GM19397 (cell line): ENCODE results near the gene FNBP1L.
"Not testable (repeated sequence)": the region's sequence is repeated elsewhere in the genome, so short reads cannot be mapped to it uniquely, and the experiment has no call there.

Source experiments
- ATAC-seq: cut with Tn5 transposase; IDR thresholded peaks from one replicate; pipeline ENCODE4 v1.9.1; 2021; ENCODE audit warnings: mild to moderate bottlenecking, moderate library complexity; ENCODE audit not compliant: unreplicated experiment

FNBP1L gene

DNA sequence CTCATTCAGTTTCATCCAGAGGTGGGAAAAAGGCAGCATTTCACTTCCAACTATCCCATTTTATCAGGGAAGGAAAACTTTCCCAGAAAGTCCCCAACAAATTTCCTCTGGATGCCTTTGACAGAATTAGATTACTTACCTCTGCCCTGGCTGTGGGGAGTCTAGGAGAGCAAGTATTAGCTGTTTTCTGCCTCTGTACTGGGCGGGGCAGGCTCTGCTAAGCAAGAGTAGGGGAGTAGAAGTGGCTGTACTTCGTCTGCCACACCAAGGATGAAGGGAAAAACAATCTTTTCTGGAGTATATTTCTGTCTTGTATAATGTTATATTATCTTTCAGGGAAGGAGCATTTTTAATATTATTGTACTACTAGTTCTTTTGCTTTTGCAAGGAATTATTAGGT, 78.5 kb downstream of the FNBP1L start:
- no peak for ATAC-seq

DNA sequence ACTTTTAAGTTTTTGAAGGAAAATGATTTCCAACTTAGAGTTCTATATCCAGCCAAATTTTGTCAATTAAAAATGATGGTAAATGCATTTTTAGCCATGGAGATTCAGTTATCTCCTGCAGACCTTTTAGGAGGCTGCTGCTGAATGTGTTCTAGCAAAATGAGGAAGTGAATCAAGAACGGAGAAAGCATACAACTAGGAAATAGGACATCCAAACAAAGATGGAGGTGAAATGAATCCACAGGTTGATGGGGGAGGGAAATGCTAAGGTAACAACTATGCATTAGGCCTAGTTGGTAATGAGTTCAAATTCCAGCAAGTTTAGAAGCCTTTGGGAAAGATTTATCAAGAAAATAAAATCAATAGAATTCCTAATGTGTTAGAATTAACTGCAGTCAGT, 80.5 kb downstream of the FNBP1L start:
- no peak for ATAC-seq

DNA sequence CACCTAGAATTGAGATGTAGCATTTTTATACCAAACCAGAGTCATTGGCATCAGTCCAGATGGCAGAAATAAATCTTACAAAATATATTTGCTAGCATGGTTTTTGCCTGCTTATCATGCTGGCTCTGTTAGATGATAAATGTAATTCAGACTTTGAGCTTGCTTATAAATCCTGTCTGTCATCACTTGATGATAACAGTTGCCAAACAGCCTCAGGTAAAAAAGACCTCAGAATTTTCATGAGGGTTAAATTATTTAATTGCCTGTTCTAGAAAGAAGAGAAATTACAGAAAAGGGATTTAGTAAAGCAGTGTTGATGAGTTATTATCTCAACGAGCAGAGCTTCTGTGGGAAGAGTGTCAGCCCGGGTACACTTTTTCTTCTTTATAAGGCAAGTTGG, 83.3 kb downstream of the FNBP1L start:
- ATAC-seq, result no peak

DNA sequence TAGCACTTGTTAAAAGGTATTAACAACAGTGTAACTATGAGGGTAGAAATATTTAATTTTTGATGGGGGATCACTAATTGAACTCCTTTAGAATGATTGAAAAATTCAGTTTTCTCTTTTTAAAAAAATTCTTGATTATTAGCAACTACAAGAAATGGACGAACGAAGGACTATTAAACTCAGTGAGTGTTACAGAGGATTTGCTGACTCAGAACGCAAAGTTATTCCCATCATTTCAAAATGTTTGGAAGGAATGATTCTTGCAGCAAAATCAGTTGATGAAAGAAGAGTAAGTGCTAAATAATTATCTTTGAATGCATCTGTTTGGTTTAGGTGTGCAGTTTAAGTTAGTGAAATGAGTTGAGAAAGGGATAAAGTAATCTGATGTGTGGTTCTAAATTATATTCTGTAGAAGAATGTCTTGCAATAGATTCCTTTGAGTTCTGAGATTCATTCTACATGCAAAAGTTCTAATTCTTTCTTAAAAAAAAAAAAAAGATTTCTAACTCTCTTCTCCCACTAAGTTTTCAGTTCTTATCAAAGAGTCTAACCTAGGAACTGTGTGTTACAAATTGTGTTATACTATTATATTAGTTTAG, 85.0 kb downstream of the FNBP1L start:
- no peak for ATAC-seq

DNA sequence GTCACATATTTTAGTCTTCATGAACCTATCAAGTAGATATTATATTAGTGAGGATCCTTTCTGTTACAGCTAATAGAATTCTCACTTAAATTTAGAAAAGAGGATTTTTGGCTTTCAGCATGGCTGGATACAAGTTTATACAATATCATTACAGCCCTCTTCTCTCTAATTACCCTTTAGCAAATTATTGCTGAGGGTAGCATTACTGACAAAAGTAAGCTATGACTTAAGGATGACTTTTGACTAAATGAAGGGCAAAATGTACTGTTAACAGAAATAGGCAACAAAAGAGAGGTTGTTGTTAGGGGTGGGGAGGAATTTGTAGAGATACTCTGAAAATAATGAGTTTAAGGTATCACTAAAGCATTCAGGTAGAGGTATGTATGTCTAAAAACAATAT, 85.8 kb downstream of the FNBP1L start:
- no peak for ATAC-seq

DNA sequence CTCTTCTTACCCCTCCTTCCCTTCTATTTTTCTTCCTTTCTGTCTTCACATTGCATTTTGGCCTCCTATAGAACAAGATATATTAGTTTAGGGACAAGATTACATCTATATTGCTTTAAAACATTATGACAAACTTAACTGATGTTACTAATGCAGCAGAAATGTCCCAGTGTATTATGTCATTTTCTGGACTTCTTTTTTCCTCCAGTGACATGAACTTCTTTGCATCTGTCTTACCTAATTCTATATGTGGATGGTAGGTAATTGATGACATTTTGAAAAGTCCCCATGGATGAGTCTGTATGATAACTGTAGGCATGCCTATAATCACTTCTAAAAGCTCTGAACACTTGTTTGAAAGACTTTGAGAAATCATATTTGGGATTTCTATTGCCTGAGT, 89.5 kb downstream of the FNBP1L start:
- no peak for ATAC-seq

DNA sequence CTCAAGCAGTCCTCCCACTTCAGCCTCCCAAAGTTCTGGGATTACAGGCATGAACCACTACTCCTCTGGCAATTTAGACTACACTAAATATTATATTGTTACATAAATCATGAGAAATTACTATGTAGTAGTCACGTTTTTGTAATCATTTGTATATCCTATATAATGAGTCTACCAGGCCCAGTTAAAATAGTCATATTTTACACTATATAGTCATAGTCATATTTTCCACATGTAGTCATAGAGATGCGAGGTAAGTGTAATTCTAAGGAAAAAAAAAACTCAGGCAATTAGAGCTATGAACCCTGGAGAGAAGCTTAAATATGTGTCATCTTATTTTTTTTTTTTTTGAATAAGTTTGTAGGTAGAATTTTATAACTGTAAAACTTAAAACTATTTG, 90.0 kb downstream of the FNBP1L start:
- no peak for ATAC-seq

DNA sequence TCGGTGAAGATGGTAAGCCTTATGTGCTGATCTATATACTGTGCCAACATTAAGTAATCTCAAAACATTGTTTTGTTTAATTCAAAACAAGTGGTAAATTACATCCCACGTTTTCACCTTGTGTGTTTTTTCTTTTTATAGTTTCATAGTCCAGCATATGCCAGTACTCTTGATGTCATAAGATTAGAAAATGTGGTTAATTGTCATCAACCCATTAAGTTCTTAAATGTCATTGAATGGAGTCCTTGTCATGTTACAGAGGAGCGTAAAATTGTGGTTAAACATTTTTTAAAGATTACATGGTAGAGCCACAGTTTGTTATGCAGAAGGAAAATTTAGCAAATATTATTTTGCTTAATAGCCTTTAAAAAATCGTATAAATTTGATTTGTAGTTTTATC, 93.1 kb downstream of the FNBP1L start:
- no peak for ATAC-seq

DNA sequence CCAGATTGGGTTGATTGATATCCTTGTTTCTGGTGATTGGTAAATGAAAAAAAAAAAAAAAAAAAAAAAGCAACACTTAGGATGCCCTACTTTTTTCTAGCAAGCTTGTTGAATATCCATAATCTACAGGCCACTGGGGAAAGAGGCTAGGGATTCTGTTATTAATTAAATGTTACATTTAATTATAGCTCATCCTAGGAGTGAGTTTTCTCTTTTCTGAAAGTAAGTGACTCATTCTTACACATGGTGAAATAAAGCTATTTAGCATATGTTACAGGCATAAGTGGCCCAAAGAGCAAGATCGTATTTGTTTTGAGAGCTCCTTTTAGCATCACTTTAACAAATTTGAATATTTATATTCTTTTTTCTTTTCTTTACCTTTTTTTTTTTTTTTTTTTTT, 94.5 kb downstream of the FNBP1L start:
- no peak for ATAC-seq

DNA sequence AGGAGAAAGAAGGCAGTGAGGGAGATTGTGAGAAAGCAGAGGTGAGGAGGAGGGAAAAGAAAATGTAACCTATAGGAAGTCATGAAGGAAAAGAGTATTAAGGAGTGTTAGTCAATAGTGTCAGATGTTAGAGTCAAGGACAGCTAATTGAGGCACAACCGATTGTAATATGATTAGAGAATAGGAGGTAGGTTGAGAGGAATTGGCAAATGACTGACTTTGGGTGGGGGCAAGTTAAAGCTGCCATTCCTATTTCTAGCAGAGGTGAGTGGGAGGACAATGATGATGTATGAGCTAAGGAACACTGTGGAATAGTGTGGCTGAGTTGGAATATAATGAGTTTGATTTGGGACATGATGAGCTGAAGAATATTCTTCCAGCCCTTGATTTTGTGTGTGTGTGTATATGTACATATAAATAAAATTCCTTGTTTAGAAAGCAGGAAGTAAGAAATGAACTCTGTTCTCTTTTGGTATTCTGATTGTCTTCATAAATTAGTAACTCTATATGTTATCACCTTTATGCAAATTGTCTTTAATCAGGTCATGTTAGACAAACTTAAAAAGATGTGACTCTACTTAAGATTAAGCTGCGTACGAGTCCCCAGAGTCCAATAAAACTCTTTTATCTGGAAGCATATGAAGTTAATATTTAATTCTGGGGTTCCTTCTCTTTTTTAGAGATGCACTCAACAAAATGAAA, 98.4 kb downstream of the FNBP1L start:
- ATAC-seq, result no peak

DNA sequence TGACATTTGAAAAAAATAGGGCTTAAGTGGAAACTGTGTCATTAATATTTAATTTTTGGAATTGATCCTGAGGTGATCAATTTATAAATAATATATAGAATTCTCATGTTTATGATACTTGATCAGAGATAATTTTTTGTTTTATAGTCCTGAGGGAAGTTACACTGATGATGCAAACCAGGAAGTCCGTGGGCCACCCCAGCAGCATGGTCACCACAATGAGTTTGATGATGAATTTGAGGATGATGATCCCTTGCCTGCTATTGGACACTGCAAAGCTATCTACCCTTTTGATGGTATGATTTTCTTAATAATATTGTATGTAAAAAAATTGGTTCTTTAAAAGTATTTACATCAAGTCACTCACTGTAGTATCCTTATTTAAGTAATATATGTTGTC, 101.2 kb downstream of the FNBP1L start:
- no peak for ATAC-seq

DNA sequence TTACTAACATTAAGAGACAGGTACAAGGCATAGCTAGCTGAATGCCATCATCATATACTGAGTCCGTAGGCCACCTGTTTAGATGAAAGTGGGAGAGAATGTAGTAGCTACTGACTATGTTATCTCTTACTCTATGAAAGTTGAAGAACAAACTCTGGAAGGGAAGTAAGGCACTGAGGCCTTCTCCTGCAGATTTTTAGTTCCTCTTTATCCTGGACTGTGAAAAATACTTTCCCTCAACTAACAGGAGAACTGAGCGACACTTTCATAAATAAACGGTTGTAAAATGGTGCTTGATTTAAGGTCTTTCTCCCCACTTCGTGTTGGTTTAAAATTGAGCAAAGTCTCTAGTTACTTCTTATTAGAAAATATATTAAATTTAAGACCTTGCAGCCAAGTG, 101.9 kb downstream of the FNBP1L start:
- no peak for ATAC-seq

DNA sequence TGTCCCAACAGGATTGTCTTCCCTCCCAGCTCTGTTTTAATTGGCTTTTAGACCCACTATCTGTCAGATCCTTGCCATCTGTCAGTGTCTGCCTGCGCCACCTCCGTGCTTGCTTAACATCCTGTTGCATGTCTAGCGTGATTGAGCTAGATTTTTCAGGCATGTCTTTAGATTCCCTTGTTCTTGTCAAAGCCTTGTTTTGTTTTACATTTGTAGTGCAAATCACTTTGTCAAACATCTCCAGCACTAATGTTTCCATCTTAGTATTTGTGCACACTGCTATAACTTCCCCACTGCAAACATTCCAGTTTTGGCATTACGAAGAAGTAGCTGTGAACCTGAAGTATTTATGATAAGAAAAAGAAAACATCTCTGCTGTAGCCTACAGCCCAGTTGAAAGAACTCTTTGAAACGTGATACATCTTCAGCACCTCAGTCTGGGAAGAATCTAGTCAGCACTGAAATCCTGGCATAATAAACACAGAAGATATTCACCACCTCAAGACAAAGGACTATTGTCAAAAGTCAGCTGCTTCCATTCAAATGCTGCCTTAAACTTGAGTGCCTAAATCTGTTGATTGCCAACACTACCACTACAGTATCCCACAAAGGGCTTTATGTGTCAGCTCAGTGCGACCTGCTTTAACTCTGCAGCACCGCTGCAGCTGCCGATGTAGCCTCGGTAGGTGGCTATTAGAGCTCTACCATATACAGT, 105.0 kb downstream of the FNBP1L start:
- ATAC-seq, result no peak

DNA sequence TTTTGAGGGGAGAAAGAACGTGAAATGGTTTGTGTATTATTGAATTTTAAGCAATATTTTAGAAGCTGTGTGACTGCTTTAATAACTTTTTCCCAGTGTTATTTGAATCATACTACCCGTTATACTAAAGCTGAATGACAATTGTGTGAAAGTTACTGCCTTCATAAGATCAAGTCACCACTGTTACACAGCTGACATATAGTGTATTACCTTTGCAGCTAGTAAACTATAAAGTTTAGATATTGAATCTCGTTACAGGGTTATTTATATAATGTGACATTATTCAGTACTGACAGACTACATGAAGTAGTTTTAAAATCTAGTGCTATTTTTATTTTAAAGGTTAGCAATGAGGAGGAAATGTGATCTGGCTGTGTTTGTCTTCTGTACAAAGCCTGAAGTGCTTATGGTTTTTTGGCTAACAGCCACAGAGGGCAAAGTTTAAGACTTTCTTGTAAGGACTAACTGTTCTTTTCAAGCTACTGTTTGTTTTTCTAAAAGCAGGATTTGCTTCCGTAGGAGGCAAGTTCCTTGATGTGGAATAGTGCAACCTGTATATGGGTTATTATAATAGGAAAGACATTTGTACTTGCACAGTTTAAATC, 106.1 kb downstream of the FNBP1L start:
- not testable (repeated sequence) for ATAC-seq

DNA sequence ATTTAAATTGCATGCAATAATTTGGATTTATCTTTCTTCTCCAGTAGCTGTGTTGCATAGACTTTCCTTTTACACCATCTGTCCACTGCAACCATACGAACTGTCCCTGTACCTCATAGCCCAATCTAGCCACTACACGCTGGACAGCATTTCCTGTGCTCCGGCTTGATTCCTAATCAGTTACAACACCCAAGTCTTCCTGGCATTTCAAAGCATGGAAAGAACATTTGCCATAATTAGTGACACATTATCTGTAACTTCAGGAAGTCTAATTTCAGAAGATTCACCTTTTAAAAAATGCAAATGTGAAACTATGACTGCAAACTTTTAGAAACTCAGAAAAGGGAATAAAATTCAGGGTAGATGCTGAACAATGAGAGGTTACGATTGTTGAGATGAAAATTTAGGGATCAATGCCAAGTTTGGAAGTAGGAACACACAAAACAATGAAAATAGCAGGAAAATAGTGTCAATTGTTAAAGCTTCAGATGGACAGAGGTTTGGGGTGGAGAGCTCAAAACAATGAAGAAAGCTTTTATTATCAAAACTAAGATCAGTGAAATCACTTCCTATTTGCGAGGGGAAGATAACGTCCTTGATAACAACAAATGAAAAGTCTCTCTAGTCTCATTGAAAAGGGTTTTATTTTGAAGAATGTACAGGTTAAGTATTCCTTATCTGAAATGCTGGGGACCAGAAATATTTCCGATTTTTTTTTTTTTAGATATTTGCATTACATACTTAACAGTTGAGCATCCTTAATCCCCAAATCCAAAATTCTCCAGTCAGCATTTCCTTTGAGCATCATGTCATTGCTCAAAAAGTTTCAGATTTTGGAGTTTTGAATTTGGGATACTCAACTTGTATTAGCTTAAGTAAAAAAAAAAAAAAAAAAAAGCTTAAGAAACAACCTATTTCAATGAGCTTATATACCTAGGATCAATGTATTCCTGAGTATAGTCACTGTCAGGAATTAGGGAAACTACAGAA, 107.3 kb downstream of the FNBP1L start:
- no peak for ATAC-seq

DNA sequence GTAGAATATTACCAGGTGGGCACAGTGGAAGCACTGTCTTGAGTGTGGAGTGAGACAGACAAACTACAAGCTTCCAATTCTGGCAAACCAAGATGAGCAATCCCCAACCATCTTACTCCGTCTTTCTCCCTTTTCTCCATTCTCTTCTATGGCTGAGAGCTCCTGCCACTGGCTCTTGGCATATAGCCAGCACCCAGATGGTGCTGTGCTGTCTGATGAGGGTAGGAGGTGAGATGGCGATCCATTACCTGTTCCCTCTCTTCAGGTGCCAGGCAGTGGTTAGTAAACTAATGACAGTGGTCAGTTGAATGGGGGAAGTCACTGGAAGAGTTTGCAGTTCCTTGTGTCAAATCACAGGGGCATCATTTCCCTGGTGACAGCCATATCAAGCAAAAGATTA, 108.4 kb downstream of the FNBP1L start:
- no peak for ATAC-seq

DNA sequence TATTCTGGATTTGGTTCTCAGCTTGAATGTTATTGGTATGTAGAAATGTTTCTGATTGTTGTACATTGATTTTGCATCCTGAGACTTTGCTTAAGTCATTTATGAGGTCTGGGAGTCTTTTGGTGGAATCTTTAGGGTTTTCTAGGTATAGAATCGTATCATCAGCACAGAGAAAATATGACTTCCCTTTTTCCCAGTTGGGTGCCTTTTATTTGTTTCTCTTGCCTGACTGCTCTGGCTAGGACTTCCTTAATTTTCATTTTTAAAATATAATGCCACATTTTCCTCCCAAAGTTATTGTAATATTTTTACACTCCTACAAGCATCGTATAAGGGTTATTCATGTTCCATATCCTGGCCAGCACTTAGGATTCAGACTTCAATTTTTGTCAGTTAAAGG, 111.1 kb downstream of the FNBP1L start:
- ATAC-seq, result no peak

DNA sequence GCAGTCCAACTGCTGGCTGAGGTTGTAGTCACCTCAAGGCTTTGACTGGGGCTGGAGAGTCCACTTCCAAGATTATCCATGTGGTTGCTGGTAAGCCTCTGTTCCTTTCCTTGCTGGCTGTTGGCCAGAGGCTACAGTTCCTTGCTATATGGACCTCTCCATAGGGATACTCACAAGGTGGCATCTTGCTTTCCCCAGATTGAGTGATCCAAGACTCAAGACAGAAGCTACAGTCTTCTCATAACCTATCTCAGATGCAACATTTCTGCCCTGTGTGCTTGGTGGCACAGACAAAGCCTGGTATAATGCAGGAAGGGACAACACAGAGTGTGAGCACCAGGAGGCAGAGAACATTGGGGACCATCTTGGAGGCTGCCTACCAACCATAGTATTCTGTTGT, 111.8 kb downstream of the FNBP1L start:
- no peak for ATAC-seq

DNA sequence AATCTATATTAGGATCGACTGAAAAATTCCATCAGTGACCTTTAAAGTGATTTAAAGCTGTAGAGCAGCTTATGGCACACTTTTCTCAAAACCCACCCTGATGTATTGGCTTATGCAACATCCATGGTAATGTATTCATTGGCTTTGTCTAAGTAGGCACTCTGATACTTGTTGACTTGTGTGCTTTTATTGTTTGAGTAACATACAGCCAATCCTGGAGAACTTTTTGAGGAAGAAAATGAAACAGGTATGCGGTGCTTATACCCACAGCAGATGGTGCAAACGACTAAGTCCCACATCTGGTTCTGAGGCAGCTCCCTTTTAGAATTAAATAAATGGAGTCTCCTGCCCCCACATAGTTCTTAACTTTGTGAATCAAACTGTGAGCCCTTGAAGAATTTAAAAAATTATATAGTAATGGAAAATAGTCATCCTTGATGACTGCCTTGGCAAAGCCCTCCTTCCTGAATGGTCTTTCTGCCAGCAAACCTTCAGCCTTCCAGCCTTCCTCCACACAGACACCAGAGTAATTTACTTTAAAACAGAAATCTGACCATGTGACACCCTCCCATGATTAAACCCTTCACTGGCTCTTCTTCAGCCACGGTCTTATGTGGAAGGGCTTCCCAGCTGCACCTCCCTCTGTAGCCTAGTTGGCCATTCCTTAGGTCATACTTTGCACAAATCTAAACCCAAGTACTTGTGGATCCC, 117.7 kb downstream of the FNBP1L start:
- no peak for ATAC-seq

DNA sequence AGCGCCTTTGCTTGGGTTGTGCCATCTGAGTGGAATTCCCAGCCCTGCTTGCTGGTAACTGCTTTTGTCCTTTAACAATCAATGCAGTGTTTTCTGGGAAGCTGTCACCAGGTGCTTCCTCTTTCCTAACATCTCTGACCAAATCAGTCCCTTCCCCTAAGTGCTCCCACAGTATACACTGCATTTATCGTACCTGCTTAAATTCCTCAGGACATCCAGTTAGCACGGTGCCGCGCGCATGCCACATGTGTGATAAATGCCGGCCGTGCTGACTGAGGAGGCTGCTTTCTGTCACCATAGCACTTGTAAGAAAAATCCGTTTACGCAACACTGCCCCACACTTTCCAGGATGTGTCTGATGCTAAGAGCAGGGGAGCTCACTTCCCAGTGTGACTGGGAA, 118.3 kb downstream of the FNBP1L start:
- ATAC-seq, result no peak
